ENCODE data around the gene FBXL13.
"Not testable (repeated sequence)": the region's sequence is repeated elsewhere in the genome, so short reads cannot be mapped to it uniquely, and the experiment has no call there.

Gene FBXL13

DNA sequence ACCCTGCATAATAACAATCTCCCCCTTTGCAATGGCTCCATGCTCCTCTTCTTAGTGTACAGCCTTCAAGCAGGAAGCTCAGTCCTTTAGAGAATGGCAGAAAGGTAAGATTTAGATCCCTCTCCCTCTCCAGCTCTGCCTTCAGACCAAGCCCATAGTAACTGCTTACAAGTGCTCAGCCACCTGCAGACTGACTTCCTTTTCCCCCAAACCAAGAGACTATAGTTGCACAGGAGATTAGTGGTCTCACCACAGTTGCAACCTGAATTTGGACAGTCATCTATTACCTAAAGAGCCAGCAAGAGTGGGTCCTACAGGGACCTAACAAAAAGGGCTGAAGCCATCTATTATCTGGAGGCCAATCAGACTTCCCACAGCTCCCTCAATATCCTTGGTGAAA lies 16.5 kb downstream of the FBXL13 start:
- TF ChIP-seq, protein P1, sequence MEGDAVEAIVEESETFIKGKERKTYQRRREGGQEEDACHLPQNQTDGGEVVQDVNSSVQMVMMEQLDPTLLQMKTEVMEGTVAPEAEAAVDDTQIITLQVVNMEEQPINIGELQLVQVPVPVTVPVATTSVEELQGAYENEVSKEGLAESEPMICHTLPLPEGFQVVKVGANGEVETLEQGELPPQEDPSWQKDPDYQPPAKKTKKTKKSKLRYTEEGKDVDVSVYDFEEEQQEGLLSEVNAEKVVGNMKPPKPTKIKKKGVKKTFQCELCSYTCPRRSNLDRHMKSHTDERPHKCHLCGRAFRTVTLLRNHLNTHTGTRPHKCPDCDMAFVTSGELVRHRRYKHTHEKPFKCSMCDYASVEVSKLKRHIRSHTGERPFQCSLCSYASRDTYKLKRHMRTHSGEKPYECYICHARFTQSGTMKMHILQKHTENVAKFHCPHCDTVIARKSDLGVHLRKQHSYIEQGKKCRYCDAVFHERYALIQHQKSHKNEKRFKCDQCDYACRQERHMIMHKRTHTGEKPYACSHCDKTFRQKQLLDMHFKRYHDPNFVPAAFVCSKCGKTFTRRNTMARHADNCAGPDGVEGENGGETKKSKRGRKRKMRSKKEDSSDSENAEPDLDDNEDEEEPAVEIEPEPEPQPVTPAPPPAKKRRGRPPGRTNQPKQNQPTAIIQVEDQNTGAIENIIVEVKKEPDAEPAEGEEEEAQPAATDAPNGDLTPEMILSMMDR (conservative IDR thresholded peaks at IDR 0.05; ENCODE audit: control insufficient read depth, insufficient read depth, low read depth, low read length) = no peak
- H3K4me3 ChIP-seq (ENCODE audit: control insufficient read depth, low read depth, low read length) = no peak overlapping the region
- no peak for DNase-seq (ENCODE audit: low read depth)

DNA sequence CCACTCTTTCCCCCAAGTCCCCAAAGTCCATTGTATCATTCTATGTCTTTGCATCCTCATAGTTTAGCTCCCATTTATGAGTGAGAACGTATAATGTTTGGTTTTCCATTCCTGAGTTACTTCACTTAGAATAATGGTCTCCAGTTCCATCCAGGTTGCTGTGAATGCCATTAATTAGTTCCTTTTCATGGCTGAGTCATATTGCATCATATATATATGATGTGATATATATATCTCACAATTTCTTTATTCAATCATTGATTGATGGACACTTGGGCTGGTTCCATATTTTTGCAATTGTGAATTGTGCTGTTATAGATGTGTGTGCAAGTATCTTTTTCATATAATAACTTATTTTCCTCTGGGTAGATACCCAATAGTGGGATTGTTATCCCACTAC lies 18.6 kb downstream of the FBXL13 start:
- not testable (repeated sequence) for H3K4me3 ChIP-seq (ENCODE audit: control insufficient read depth, low read depth, low read length); DNase-seq (ENCODE audit: low read depth)

DNA sequence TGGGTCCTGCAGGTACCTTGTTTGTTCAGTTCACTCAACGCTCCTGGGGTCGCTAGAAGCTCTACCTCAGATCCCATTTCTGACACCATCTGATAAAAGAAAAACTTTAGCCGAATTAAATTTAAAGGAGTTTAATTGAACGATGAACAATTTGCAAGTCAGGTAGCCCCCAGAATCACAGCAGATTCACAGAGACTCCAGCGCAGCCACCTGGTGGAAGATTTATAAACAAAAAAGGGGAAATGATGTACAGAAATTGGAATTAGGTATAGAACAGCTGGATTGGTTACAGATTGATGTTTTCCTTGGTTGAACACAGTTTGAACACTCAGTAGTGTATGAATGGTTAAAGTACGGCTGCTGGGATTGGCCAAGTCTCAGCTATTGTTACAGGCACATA lies 23.1 kb downstream of the FBXL13 start:
- H3K4me3 ChIP-seq (ENCODE audit: control insufficient read depth, low read depth, low read length) = no peak overlapping the region
- no peak for DNase-seq (ENCODE audit: low read depth)
- TF ChIP-seq, protein P1 (conservative IDR thresholded peaks at IDR 0.05; ENCODE audit: control insufficient read depth, insufficient read depth, low read depth, low read length) = no peak

DNA sequence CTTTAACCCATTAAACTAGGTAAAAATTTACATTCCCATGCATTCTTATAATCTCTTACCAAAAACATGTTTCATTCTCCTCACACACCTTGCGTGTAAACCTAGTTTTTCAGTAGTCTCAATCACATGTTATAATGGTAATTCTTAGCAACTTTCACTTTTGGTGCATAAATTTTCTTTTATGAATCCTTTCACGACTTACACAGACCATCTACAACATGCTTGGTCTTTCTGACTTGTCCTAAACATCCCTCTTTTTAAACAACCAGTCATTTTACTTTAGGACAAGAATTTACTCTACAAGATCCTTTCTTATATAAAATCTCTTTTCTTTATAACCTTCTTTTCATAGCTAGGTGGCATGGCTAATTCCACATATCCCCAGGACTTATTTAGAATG lies 25.8 kb downstream of the FBXL13 start:
- no peak overlapping the region for H3K4me3 ChIP-seq (ENCODE audit: control insufficient read depth, low read depth, low read length)
- peak; percentile 56 for DNase-seq (ENCODE audit: low read depth)
- TF ChIP-seq, protein P1 (conservative IDR thresholded peaks at IDR 0.05; ENCODE audit: control insufficient read depth, insufficient read depth, low read depth, low read length) = no peak

DNA sequence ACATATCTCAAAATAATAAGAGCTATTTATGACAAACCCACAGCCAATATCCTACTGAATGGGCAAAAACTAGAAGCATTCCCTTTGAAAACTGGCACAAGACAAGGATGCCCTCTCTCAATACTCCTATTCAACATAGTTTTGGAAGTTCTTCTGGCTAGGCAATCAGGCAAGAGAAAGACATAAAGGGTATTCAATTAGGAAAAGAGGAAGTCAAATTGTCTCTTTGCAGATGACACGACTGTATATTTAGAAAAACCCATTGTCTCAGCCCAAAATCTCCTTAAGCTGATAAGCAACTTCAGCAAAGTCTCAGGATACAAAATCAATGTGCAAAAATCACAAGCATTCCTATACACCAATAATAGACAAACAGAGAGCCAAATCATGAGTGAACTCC lies 32.8 kb downstream of the FBXL13 start:
- not testable (repeated sequence) for DNase-seq (ENCODE audit: low read depth)

DNA sequence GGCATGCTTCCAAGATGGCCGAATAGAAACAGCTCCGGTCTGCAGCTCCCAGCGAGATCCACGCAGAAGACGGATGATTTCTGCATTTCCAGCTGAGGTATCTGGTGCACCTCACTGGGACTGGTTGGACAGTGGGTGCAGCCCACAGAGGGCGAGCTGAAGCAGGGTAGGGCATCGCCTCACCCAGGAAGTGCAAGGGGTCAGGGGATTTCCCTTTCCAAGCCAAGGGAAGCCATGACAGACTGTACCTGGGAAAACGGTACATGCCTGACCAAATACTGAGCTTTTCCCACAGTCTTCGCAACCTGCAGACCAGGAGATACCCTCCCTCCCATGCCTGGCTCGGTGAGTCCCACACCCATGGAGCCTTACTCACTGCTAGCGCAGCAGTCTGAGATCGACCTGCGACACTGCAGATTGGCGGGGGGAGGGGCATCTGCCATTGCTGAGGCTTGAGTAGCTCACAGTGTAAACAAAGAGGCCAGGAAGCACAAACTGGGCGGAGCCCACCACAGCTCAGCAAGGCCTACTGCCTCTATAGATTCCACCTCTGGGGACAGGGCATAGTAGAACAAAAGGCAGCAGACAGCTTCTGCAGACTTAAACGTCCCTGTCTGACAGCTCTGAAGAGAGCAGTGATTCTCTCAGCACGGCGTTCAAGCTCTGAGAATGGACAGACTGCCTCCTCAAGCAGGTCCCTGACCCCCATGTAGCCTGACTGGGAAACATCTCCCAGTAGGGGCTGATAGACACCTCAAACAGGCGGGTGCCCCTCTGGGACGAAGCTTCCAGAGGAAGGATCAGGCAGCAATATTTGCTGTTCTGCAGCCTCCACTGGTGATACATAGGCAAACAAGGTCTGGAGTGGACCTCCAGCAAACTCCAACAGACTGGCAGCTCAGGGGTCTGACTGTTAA lies 36.5 kb downstream of the FBXL13 start:
- DNase-seq (ENCODE audit: low read depth); H3K4me3 ChIP-seq (ENCODE audit: control insufficient read depth, low read depth, low read length): not testable (repeated sequence)

More for the DNA sequence above, 32.8 kb downstream of the FBXL13 start:
- H3K4me3 ChIP-seq (ENCODE audit: control insufficient read depth, low read depth, low read length) = not testable (repeated sequence)

DNA sequence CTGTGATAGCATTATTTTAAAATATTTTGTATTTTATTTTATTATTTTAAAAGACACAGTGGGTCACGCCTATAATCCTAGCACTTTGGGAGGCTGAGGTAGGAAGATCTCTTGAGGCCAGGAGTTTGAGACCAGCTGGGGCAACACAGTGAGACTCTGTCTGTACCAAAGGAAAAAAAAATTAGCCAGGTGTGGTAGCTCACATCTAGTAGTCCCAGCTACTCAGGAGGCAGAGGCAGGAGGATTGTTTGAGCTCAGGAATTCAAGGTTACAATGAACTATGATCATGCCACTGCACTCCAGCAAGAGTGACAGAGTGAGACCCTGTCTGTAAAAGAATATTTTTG lies 37.1 kb downstream of the FBXL13 start:
- no peak overlapping the region for H3K4me3 ChIP-seq (ENCODE audit: control insufficient read depth, low read depth, low read length)
- DNase-seq (ENCODE audit: low read depth) = no peak
- TF ChIP-seq, protein P1 (conservative IDR thresholded peaks at IDR 0.05; ENCODE audit: control insufficient read depth, insufficient read depth, low read depth, low read length) = no peak

DNA sequence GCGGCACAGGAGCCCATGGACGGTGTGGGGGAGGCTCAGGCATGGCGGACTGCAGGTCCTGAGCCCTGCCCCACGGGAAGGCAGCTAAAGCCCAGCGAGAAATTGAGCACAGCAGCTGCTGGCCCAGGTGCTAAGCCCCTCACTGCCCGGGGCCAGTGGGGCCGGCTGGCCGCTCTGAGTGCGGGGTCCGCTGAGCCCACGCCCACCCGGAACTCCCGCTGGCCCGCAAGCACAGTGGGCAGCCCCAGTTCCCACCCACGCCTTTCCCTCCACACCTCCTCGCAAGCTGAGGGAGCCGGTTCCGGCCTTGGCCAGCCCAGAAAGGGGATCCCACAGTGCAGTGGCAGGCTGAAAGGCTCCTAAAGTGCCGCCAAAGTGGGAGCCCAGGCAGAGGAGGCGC lies 40.3 kb downstream of the FBXL13 start:
- H3K4me3 ChIP-seq (ENCODE audit: control insufficient read depth, low read depth, low read length); DNase-seq (ENCODE audit: low read depth): not testable (repeated sequence)

DNA sequence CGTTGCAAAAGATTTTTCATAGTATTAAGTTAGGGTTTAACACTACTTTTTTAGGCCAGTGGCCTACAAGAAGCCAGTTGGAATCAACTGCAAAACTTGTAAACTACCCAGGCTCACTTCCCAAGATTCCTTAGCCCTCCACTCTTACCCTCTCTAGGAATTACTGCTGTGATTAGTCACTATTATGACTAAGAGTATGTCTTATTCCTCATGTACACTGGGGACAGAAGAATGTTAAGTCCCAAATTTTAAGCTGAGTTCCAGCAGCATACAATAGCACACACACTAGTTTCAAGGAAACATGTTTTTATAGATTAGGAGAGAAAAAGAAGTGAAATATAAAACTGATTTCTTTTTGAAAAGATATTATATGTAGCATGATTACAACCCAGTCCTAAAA lies 42.8 kb downstream of the FBXL13 start:
- DNase-seq (ENCODE audit: low read depth) = peak; percentile 6
- no peak overlapping the region for H3K4me3 ChIP-seq (ENCODE audit: control insufficient read depth, low read depth, low read length)
- TF ChIP-seq, protein P1 (conservative IDR thresholded peaks at IDR 0.05; ENCODE audit: control insufficient read depth, insufficient read depth, low read depth, low read length) = no peak

Data from fibroblast of mammary gland (primary cell).